ENCODE results near the gene PLCXD3.

PLCXD3 gene

GRCh38 chr5:41452506-41452905 is 57.9 kb downstream of the PLCXD3 start:
- Histone ChIP-seq H3K4me1 (ENCODE audit: insufficient read depth, low read length) (no peaks in the 10 kb centered on the region), H3K36me3 (ENCODE audit: insufficient read depth, low read length) (no peaks in the 10 kb centered on the region), H3K9me3 (ENCODE audit: control insufficient read depth, insufficient read depth, low read length) (no peaks in the 10 kb centered on the region), H3K9ac (ENCODE audit: low read depth, low read length) (no peak overlapping the region)

- no peak overlapping the region for H3K9ac ChIP-seq (ENCODE audit: low read depth, low read length)
- no peaks in the 10 kb centered on the region for H3K9me3 ChIP-seq (ENCODE audit: control insufficient read depth, insufficient read depth, low read length)
- H3K4me1 ChIP-seq (ENCODE audit: insufficient read depth, low read length), result no peaks in the 10 kb centered on the region
- no peaks in the 10 kb centered on the region for H3K36me3 ChIP-seq (ENCODE audit: insufficient read depth, low read length)
Measured at GRCh38 chr5:41447650-41448510, 62.5 kb downstream of the PLCXD3 start.

- no peaks in the 10 kb centered on the region for H3K9me3 ChIP-seq (ENCODE audit: control insufficient read depth, insufficient read depth, low read length)
- no peaks in the 10 kb centered on the region for H3K4me1 ChIP-seq (ENCODE audit: insufficient read depth, low read length)
- H3K36me3 ChIP-seq (ENCODE audit: insufficient read depth, low read length), result no peaks in the 10 kb centered on the region
- no peak overlapping the region for H3K9ac ChIP-seq (ENCODE audit: low read depth, low read length)
Measured at GRCh38 chr5:41445937-41446563, 64.4 kb downstream of the PLCXD3 start.

- no peak overlapping the region for H3K9ac ChIP-seq (ENCODE audit: low read depth, low read length)
- no peaks in the 10 kb centered on the region for H3K36me3 ChIP-seq (ENCODE audit: insufficient read depth, low read length)
- H3K4me1 ChIP-seq (ENCODE audit: insufficient read depth, low read length), result no peaks in the 10 kb centered on the region
- no peaks in the 10 kb centered on the region for H3K9me3 ChIP-seq (ENCODE audit: control insufficient read depth, insufficient read depth, low read length)
Measured at GRCh38 chr5:41435276-41435675, 75.1 kb downstream of the PLCXD3 start.

DNA sequence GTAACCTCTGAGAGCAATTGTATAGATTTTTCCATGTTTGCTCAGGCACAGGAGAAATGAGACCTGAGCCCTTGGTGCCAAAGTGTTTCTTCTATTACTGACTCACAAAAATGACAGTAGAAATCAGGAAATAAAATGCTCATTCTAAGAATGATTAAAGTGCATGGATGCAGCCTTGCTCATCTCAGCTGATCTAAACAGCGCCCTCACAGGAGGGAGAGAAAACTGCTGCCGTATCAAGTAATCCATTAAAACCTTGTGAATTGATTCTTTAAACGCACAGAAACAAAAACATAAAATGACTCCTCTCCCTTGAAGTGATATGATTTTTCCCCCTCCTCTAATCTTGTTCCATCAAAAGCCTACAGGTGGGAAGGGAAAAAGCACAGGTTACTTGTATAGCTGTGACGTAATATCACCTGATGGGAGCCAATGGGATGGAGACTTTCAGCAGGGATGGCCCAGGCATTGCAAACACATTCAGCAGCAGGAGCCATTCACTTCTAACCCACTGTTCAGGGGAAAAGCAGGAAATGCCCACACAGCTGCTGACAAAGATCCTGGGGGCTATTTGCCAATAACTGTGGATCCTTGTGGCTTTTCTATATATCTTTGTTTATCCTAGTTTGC is 76.7 kb downstream of the PLCXD3 start:
- Histone ChIP-seq H3K36me3 (ENCODE audit: insufficient read depth, low read length) (no peaks in the 10 kb centered on the region), H3K9ac (ENCODE audit: low read depth, low read length) (peak overlapping the region; percentile 5; the same call in 1 of the 2 replicates), H3K9me3 (ENCODE audit: control insufficient read depth, insufficient read depth, low read length) (no peaks in the 10 kb centered on the region), H3K4me1 (ENCODE audit: insufficient read depth, low read length) (no peaks in the 10 kb centered on the region)

DNA sequence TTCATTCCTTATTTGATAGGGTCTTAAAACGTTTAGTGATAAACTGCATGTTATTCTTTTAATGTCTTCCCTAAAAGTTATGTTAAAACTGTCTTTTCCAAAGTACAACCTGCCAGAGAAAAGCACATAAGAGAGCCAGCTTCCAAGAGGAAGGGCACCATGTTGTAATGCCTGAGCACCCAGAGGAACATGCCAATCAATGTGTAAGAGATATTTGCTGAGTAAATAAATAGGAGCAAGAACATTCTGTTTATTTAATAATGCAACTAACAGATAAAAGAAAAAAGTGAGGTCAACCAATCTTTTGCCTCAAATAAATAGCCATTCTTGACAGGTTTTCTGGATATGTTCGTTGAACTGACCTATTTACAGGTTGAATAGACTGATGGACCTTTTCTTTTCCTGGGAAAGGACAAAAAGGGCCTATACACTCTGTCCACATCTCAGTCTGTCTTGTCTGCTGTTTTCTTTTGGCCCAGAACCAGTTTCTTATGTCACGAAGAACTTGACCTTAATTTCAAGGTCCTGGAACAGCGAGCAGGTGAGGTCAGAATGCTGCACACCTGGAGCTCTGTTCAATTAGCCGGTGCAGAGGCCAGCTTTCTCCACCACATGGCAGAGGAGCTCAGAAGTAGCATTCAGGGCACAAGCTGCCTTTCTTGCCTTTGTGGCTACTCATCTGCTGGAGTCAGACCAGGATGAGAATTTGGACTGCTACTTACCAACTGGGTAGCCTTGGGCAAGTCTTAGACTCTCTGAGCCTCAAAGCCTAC is 77.7 kb downstream of the PLCXD3 start:
- H3K4me1 ChIP-seq (ENCODE audit: insufficient read depth, low read length), result no peaks in the 10 kb centered on the region
- no peaks in the 10 kb centered on the region for H3K9me3 ChIP-seq (ENCODE audit: control insufficient read depth, insufficient read depth, low read length)
- H3K9ac ChIP-seq (ENCODE audit: low read depth, low read length), result no peak overlapping the region
- no peaks in the 10 kb centered on the region for H3K36me3 ChIP-seq (ENCODE audit: insufficient read depth, low read length)

DNA sequence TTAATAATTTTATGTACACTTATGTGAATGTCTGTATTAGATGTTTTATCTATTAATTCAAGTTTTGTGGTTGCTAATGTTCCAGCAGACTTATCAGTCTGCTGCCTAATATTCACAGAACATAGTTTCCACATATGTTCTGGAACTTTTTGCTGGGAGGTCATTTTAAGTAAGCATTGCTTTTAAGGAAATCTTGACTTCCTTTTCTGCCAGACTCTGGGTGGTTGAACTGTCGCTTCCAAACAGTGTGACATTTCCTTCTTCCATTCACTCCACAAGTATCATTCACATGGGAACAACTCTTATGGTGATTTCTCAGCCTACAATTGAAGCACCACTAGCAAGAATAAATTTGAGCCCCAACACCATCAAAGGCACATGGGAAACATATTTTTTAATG is 82.9 kb downstream of the PLCXD3 start:
- Histone ChIP-seq H3K36me3 (ENCODE audit: insufficient read depth, low read length) (no peaks in the 10 kb centered on the region), H3K4me1 (ENCODE audit: insufficient read depth, low read length) (no peaks in the 10 kb centered on the region), H3K9me3 (ENCODE audit: control insufficient read depth, insufficient read depth, low read length) (no peaks in the 10 kb centered on the region), H3K9ac (ENCODE audit: low read depth, low read length) (no peak overlapping the region)

DNA sequence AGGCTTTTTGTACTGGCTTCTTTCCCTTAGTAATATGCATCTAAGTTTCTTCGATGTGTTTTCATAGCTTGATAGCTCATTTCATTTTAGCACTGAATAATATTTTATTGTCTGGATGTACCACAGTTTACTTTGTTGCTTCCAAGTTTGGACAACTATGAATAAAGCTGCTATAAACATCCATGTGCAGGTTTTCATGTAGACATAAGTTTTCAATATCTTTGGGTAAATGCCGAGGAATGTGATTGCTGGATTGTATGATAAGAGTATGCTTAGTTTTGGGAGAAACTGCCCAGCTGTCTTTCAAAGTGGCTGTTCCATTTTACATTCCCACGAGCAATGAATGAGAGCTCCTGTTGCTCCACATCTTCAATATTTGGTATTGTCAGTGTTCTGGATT is 84.7 kb downstream of the PLCXD3 start:
- no peak overlapping the region for H3K9ac ChIP-seq (ENCODE audit: low read depth, low read length)
- no peaks in the 10 kb centered on the region for H3K4me1 ChIP-seq (ENCODE audit: insufficient read depth, low read length)
- no peaks in the 10 kb centered on the region for H3K36me3 ChIP-seq (ENCODE audit: insufficient read depth, low read length)
- no peaks in the 10 kb centered on the region for H3K9me3 ChIP-seq (ENCODE audit: control insufficient read depth, insufficient read depth, low read length)

GRCh38 chr5:41420492-41421067 is 89.8 kb downstream of the PLCXD3 start:
- H3K36me3 ChIP-seq (ENCODE audit: insufficient read depth, low read length), result no peaks in the 10 kb centered on the region
- no peaks in the 10 kb centered on the region for H3K9me3 ChIP-seq (ENCODE audit: control insufficient read depth, insufficient read depth, low read length)
- no peak overlapping the region for H3K9ac ChIP-seq (ENCODE audit: low read depth, low read length)
- H3K4me1 ChIP-seq (ENCODE audit: insufficient read depth, low read length), result peaks cover 8% of the 10 kb centered on the region; the same call in 1 of the 2 replicates

- Histone ChIP-seq H3K4me1 (ENCODE audit: insufficient read depth, low read length) (peaks cover 8% of the 10 kb centered on the region; the same call in 1 of the 2 replicates), H3K9me3 (ENCODE audit: control insufficient read depth, insufficient read depth, low read length) (no peaks in the 10 kb centered on the region), H3K36me3 (ENCODE audit: insufficient read depth, low read length) (no peaks in the 10 kb centered on the region), H3K9ac (ENCODE audit: low read depth, low read length) (no peak overlapping the region)
Measured at GRCh38 chr5:41418220-41419031, 92.0 kb downstream of the PLCXD3 start.

DNA sequence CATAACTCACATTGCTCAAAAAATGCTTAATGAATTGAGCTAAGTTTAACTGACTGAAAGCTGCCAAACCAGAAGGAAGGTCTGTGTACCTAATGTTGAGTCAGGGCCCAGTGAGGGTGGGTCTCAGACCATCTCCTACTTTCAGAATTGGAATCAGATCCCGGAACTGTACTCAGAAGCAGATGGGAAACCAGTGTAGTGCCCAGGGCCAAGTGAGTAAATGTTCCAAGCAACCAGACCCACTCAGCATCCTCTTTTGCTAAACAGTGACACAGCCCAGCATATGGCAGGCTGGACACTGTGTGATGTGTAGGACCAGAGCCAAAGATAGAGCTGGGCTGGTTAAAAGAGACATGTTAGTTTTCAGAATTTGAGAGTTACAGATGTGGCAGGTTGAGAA is 94.1 kb downstream of the PLCXD3 start:
- no peak overlapping the region for H3K9ac ChIP-seq (ENCODE audit: low read depth, low read length)
- no peaks in the 10 kb centered on the region for H3K36me3 ChIP-seq (ENCODE audit: insufficient read depth, low read length)
- peaks cover 8% of the 10 kb centered on the region; the same call in 1 of the 2 replicates for H3K4me1 ChIP-seq (ENCODE audit: insufficient read depth, low read length)
- H3K9me3 ChIP-seq (ENCODE audit: control insufficient read depth, insufficient read depth, low read length), result no peaks in the 10 kb centered on the region

DNA sequence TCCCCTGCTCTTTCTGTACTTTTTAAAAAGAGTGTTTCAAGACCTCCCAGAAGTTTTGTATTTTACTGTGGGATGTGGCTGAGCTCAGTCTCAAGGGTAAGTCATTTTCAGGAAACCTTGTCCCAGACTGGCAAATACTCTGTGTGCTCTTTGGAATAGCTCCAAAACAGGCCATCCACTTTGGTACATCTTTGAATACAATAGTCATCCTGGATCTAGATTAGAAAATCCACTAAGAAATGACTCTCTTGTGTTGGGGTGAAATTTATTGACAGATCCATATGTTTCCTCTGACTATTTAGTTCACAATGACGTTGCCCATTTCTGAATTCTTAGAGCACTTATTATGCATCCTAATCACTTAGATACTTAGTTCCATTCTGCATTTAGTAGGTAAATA is 95.2 kb downstream of the PLCXD3 start:
- Histone ChIP-seq H3K4me1 (ENCODE audit: insufficient read depth, low read length) (peaks cover 8% of the 10 kb centered on the region; the same call in 1 of the 2 replicates), H3K9ac (ENCODE audit: low read depth, low read length) (no peak overlapping the region), H3K9me3 (ENCODE audit: control insufficient read depth, insufficient read depth, low read length) (no peaks in the 10 kb centered on the region), H3K36me3 (ENCODE audit: insufficient read depth, low read length) (no peaks in the 10 kb centered on the region)

DNA sequence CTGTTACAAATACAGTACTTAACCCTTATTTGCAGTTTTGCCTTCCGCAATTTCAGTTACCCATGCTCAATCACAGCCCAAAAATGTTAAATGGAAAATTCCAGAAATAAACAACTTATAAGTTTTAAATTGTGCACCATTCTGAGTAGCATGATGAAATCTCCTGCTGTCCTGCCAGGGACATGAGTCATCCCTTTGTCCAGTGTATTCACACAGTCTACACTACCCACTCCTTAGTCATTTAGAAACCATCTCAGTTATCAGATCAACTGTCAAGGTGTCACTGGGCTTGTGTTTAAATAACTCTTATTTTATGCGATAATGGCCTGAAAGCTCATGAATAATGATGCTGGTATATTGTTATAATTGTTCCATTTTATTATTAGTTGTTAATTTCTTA is 95.8 kb downstream of the PLCXD3 start:
- Histone ChIP-seq H3K4me1 (ENCODE audit: insufficient read depth, low read length) (peaks cover 8% of the 10 kb centered on the region; the same call in 1 of the 2 replicates), H3K36me3 (ENCODE audit: insufficient read depth, low read length) (no peaks in the 10 kb centered on the region), H3K9ac (ENCODE audit: low read depth, low read length) (no peak overlapping the region), H3K9me3 (ENCODE audit: control insufficient read depth, insufficient read depth, low read length) (no peaks in the 10 kb centered on the region)
